BLaER1 (cell line): ENCODE measurements around the gene GOLGA1.
"Not testable (repeated sequence)": the region's sequence is repeated elsewhere in the genome, so short reads cannot be mapped to it uniquely, and the experiment has no call there.

Experiments used
- H3K27ac ChIP-seq: shearing (Covaris generic); formaldehyde crosslinking; 2 replicates; pipeline ENCODE4 v1.8.1; 2022
- H3K27me3 ChIP-seq: shearing (Covaris generic); formaldehyde crosslinking; 2 replicates; pipeline ENCODE4 v1.8.1; 2022
- H3K36me3 ChIP-seq: shearing (Covaris generic); formaldehyde crosslinking; 2 replicates; pipeline ENCODE4 v1.8.1; 2022
- H3K4me1 ChIP-seq: shearing (Covaris generic); formaldehyde crosslinking; 2 replicates; pipeline ENCODE4 v1.8.1; 2022
- H3K4me2 ChIP-seq: shearing (Covaris generic); formaldehyde crosslinking; 2 replicates; pipeline ENCODE4 v1.8.1; 2022
- H3K4me3 ChIP-seq: shearing (Covaris generic); formaldehyde crosslinking; 2 replicates; pipeline ENCODE4 v1.8.1; 2022
- H3K9ac ChIP-seq: shearing (Covaris generic); formaldehyde crosslinking; 2 replicates; pipeline ENCODE4 v1.8.1; 2022
- H3K9me3 ChIP-seq: shearing (Covaris generic); formaldehyde crosslinking; 2 replicates; pipeline ENCODE4 v1.8.1; 2022
- H4K20me1 ChIP-seq: shearing (Covaris generic); formaldehyde crosslinking; 2 replicates; pipeline ENCODE4 v1.8.1; 2022
- Cebpa-rat ChIP-seq: shearing (Covaris generic); IDR thresholded peaks from 2 replicates; pipeline ENCODE4 v1.8.1; 2022

The GOLGA1 gene

DNA sequence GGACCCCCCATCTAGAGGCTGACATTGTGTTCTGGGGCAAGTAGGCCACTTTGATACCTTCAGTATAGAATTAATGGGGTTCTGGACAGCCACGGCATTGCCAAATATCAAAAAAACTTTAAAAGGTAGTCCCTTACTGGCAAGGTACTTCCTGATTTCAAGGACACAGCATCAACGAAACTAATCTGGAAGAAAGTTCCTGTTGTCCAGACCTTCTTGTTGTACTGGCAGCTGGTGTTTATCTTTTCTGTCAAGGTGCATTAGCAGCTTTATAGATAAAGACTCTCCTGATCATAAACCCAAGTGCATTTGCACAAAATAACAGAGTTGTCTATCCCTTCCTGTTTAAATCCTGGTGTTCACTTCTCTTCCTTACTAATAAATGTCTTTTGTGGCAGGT is 23.7 kb upstream of the GOLGA1 start:
- H3K4me3 ChIP-seq = no peak overlapping the region
- no peak overlapping the region for H3K9ac ChIP-seq
- H3K27ac ChIP-seq = no peak overlapping the region
- H3K9me3 ChIP-seq = no peaks in the 10 kb centered on the region
- peaks cover 34% of the 10 kb centered on the region for H3K36me3 ChIP-seq
- H4K20me1 ChIP-seq = no peaks in the 10 kb centered on the region
- no peak overlapping the region for H3K4me2 ChIP-seq
- H3K4me1 ChIP-seq = no peaks in the 10 kb centered on the region
- TF ChIP-seq Cebpa-rat = no peak
- no peaks in the 10 kb centered on the region for H3K27me3 ChIP-seq

DNA sequence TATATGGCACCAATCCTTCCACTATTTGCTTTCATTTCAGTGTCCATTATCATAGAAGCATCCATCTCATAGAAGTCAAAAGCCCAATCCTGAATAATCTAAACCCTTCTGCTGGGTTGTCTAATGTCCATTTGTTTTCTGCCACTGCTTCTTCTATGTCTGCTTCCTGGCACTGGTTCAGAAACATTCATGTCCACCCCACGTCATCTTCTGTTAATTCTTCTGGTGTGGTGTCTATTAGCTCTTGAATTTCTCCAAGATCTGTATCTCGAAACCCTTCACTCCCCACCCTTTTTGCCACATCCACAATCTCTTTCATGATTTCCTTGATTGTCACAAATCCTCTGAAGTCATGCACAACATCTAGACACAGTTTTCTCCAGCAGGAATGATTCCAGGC is 23.2 kb upstream of the GOLGA1 start:
- Histone ChIP-seq H3K9ac (no peak overlapping the region), H3K9me3 (no peaks in the 10 kb centered on the region), H3K4me2 (no peak overlapping the region), H3K4me1 (no peaks in the 10 kb centered on the region), H3K4me3 (no peak overlapping the region), H4K20me1 (no peaks in the 10 kb centered on the region), H3K27me3 (no peaks in the 10 kb centered on the region), H3K27ac (no peak overlapping the region), H3K36me3 (peaks cover 34% of the 10 kb centered on the region)
- no peak for TF ChIP-seq Cebpa-rat

DNA sequence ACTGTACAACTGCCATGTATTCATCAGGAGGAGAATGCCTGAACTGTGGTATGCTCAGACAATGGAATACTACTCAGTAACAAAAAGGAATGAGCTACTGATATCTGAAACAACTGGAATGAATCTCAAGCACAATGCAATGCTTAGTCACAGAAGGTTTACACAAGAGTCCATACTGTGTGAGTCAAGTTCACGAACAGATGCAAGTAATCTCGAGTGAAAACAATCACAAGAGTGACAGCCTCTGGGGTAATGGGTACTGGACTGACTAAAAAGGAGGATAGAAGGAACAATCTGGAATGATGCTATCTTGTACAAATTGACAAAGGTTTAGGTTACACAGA is 19.5 kb upstream of the GOLGA1 start:
- no peaks in the 10 kb centered on the region for H4K20me1 ChIP-seq
- H3K9me3 ChIP-seq = no peaks in the 10 kb centered on the region
- H3K4me3 ChIP-seq = no peak overlapping the region
- no peak for TF ChIP-seq Cebpa-rat
- no peak overlapping the region for H3K4me2 ChIP-seq
- peaks cover 15% of the 10 kb centered on the region; the same call in 1 of the 2 replicates for H3K36me3 ChIP-seq
- no peaks in the 10 kb centered on the region for H3K4me1 ChIP-seq
- H3K27me3 ChIP-seq = no peaks in the 10 kb centered on the region
- H3K27ac ChIP-seq = no peak overlapping the region
- no peak overlapping the region for H3K9ac ChIP-seq

DNA sequence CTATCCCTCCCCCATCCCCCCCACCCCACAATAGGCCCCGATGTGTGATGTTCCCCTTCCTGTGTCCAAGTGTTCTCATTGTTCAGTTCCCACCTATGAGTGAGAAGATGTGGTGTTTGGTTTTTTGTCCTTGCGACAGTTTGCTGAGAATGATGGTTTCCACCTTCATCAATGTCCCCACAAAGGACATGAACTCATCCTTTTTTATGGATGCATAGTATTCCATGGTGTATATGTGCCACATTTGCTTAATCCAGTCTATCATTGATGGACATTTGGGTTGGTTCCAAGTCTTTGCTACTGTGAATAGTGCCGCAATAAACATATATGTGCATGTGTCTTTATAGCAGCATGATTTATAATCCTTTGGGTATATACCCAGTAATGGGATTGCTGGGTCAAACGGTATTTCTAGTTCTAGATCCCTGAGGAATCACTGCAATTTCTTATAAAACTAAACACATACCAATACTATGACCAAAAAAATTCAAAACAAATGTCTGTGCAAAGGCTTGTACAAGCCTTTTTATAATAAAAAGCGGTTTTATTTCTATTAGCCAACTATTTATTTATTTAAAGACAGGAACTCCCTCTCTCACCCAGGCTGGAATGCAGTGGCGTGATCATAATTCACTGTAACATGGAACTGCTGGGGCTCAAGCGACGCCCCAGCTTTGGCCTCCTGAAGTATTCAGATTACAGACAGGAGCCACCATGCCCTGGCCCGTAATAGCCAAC is 19.0 kb upstream of the GOLGA1 start:
- H3K9ac ChIP-seq, H4K20me1 ChIP-seq, H3K4me2 ChIP-seq, H3K9me3 ChIP-seq, H3K27me3 ChIP-seq, H3K27ac ChIP-seq, H3K4me1 ChIP-seq, H3K4me3 ChIP-seq: not testable (repeated sequence)
- H3K36me3 ChIP-seq = peaks cover 11% of the 10 kb centered on the region; the same call in 1 of the 2 replicates

DNA sequence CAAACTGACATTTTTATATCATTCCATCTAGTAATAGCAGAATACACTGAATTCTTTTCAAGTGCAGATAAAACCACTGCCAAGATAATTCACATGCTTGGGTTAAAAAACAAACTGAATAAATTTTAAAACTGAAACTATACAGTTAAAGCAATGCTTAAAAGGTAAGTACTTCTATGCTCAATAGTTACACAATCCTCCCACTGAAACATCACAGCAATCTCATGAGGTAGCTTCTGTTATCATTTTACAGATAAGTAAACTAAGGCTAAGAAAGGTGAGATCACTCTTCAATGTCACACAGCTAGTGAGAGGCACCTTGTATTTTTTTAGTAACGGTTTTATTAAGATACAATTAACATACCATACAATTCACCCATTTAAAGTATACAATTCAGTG is 13.4 kb upstream of the GOLGA1 start:
- Histone ChIP-seq H3K27me3 (no peaks in the 10 kb centered on the region), H3K9ac (no peak overlapping the region), H3K4me2 (no peak overlapping the region), H3K4me1 (peaks cover 12% of the 10 kb centered on the region), H4K20me1 (no peaks in the 10 kb centered on the region), H3K27ac (no peak overlapping the region), H3K36me3 (0 out of 2 replicates have a peak, but pooled peaks cover 3% of the 10 kb centered on the region), H3K9me3 (no peaks in the 10 kb centered on the region), H3K4me3 (no peak overlapping the region)
- TF ChIP-seq Cebpa-rat = no peak

DNA sequence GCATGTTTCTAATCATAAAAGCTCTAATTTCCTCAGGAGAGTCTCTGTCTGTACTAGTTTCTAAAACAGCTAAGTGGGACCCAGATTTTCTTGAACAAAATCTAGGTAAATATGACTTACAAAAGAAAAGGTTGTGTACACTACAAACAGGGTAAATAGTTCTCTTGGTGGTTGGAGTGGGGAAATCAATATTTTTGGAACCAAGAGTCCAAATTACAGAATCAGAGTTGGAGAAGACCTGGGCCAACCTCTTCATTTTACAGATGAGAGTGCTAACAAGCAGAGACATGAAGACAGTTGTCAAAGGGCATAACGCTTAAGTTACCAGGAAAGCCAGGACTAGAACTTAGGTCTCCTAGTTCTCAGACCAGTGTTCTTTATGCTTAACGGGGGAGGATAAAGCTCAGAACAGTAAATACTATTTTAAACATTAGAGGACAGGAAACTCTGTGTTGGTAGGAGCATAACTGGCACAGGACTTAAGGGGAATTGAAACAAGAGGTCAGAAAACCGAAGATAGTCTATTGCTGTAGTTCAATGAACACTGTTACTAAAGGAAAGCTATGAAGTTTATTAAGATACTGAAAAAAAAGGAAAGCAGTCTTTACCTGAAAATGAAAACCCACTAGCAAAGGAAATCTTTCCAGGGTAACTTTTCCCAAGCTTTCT is 9.3 kb upstream of the GOLGA1 start:
- Histone ChIP-seq H3K27ac (0 out of 2 replicates have a peak overlapping the region, but pooled peaks have one; percentile 28), H3K9ac (no peak overlapping the region), H3K4me3 (no peak overlapping the region), H3K36me3 (0 out of 2 replicates have a peak, but pooled peaks cover 3% of the 10 kb centered on the region), H3K9me3 (no peaks in the 10 kb centered on the region), H3K4me2 (peak overlapping the region; percentile 40; the same call in 1 of the 2 replicates), H4K20me1 (no peaks in the 10 kb centered on the region), H3K4me1 (peaks cover 12% of the 10 kb centered on the region), H3K27me3 (no peaks in the 10 kb centered on the region)
- TF ChIP-seq Cebpa-rat = no peak

DNA sequence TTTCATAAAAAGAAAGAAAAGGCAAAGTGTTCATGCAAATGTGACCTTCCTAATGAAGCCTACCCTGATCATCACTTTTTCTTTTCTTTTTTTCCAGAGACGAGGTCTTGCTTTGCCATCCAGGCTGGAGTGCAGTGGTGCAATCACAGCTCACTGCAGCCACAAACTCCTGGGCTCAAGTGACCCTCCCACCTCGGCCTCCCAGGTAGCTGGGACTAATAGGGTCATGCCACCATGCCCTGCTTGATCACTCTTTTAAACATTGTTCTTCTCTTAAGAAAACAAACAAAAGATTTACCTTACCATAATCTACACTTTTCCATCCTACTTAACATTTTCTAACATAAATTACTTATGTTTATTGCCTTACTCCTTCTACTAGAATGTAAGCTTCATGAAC is 8.5 kb upstream of the GOLGA1 start:
- Histone ChIP-seq H3K4me1 (peaks cover 12% of the 10 kb centered on the region), H3K36me3 (0 out of 2 replicates have a peak, but pooled peaks cover 3% of the 10 kb centered on the region), H4K20me1 (no peaks in the 10 kb centered on the region), H3K27me3 (no peaks in the 10 kb centered on the region), H3K9ac (no peak overlapping the region), H3K4me2 (no peak overlapping the region), H3K27ac (no peak overlapping the region), H3K4me3 (no peak overlapping the region), H3K9me3 (no peaks in the 10 kb centered on the region)
- no peak for TF ChIP-seq Cebpa-rat

DNA sequence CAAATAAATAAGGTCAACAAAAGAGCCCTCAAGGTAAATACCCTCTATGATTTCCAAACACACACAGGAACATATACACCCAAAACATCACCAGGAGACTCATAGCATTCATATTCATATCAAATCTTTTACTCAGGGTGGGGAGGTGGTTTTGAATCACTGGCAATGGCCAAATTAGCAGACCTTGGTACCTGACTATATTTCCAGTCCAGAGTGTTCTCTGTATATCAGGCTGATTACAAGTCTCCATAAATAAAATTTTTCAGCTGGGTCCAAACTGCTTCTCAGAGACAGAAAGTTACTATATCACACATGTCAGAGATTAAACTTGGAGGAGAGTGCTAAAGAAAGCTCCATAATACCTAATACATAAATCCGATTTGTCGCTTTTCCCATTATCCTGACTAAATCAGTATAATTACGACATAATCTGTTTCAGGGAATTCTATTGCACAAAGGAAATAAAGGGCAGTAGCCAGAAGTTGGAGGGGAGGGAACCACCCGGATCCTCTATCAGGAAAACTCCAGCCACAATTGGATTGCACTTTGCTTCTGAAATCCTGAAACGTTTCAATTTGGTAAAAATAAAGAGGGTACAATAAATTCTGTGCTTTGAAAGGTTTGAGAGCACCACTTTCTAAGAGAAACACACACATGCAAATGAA is 7.0 kb upstream of the GOLGA1 start:
- H3K9ac ChIP-seq = no peak overlapping the region
- H4K20me1 ChIP-seq = no peaks in the 10 kb centered on the region

DNA sequence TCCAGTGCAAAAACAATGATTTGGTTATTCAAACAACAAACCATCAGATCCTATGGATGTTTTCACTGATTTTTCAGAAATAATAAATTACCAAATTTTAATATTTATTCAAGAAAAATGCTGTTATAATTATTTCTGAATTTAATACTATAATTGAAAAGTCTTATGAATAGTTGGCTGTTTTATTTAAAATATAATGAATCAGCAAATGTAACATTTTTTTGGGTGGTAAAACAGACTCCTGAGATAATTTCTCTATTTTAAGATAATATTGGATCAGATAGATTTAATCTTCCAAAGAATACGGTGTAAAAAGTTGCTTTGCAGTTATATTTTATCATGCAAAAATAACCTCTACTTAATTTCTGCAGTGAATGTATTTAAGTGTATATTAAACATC is 5.3 kb upstream of the GOLGA1 start:
- no peak overlapping the region for H3K4me2 ChIP-seq
- no peak for TF ChIP-seq Cebpa-rat
- H3K4me3 ChIP-seq = no peak overlapping the region
- peaks cover 24% of the 10 kb centered on the region for H3K4me1 ChIP-seq
- no peaks in the 10 kb centered on the region for H3K36me3 ChIP-seq
- no peak overlapping the region for H3K9ac ChIP-seq
- no peaks in the 10 kb centered on the region for H3K9me3 ChIP-seq
- no peak overlapping the region for H3K27ac ChIP-seq
- no peaks in the 10 kb centered on the region for H3K27me3 ChIP-seq
- no peaks in the 10 kb centered on the region for H4K20me1 ChIP-seq

More for the DNA sequence above, 7.0 kb upstream of the GOLGA1 start:
- Histone ChIP-seq H3K4me2 (no peak overlapping the region), H3K36me3 (no peaks in the 10 kb centered on the region), H3K27me3 (no peaks in the 10 kb centered on the region), H3K4me1 (peaks cover 12% of the 10 kb centered on the region), H3K9me3 (no peaks in the 10 kb centered on the region), H3K4me3 (no peak overlapping the region), H3K27ac (no peak overlapping the region)
- no peak for TF ChIP-seq Cebpa-rat
